ENCODE results near the gene MACROD2.

DNA sequence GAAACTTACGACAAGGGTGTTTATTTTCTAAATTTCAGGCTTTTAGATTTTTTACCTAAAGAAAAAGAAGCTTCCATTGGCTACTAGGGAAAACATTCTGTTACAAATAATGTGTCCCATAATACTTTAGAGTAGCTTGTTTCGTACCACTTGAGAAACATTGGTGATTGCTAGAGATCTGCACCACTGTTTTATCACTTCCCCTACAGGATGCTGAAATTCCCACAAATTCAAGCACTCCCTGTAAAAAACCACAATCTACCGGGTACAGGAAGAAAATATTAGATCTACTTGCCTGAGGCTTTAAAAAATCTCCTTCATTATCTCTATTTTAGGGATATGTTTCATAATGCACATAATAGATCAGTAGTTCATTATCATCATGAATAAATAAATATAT lies 34.8 kb upstream of the MACROD2 start:
- TF ChIP-seq, protein P1, sequence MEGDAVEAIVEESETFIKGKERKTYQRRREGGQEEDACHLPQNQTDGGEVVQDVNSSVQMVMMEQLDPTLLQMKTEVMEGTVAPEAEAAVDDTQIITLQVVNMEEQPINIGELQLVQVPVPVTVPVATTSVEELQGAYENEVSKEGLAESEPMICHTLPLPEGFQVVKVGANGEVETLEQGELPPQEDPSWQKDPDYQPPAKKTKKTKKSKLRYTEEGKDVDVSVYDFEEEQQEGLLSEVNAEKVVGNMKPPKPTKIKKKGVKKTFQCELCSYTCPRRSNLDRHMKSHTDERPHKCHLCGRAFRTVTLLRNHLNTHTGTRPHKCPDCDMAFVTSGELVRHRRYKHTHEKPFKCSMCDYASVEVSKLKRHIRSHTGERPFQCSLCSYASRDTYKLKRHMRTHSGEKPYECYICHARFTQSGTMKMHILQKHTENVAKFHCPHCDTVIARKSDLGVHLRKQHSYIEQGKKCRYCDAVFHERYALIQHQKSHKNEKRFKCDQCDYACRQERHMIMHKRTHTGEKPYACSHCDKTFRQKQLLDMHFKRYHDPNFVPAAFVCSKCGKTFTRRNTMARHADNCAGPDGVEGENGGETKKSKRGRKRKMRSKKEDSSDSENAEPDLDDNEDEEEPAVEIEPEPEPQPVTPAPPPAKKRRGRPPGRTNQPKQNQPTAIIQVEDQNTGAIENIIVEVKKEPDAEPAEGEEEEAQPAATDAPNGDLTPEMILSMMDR (conservative IDR thresholded peaks at IDR 0.05; ENCODE audit: low read depth, low read length), result no peak
- TF ChIP-seq RCOR1 (IDR thresholded peaks at IDR 0.05; ENCODE audit: insufficient replicate concordance, low read length), result no peak
- no peak for TF ChIP-seq SMC3 (IDR thresholded peaks at IDR 0.05; ENCODE audit: low read depth, low read length)
- TF ChIP-seq FOS (IDR thresholded peaks at IDR 0.05; ENCODE audit: low read depth, low read length), result no peak
- no peak for TF ChIP-seq POLR2A (IDR thresholded peaks at IDR 0.05; ENCODE audit: low read depth, low read length)
- TF ChIP-seq, protein P2, sequence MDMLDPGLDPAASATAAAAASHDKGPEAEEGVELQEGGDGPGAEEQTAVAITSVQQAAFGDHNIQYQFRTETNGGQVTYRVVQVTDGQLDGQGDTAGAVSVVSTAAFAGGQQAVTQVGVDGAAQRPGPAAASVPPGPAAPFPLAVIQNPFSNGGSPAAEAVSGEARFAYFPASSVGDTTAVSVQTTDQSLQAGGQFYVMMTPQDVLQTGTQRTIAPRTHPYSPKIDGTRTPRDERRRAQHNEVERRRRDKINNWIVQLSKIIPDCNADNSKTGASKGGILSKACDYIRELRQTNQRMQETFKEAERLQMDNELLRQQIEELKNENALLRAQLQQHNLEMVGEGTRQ (IDR thresholded peaks at IDR 0.05; ENCODE audit: low read depth, low read length), result no peak
- TF ChIP-seq, protein P3, sequence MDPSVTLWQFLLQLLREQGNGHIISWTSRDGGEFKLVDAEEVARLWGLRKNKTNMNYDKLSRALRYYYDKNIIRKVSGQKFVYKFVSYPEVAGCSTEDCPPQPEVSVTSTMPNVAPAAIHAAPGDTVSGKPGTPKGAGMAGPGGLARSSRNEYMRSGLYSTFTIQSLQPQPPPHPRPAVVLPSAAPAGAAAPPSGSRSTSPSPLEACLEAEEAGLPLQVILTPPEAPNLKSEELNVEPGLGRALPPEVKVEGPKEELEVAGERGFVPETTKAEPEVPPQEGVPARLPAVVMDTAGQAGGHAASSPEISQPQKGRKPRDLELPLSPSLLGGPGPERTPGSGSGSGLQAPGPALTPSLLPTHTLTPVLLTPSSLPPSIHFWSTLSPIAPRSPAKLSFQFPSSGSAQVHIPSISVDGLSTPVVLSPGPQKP (IDR thresholded peaks at IDR 0.05; ENCODE audit: borderline replicate concordance, low read depth, low read length), result no peak
- no peak for TF ChIP-seq MAFK (IDR thresholded peaks at IDR 0.05; ENCODE audit: low read depth, low read length)
- no peak for TF ChIP-seq MAZ (IDR thresholded peaks at IDR 0.05; ENCODE audit: borderline replicate concordance, low read depth, low read length)
- TF ChIP-seq MXI1 (IDR thresholded peaks at IDR 0.05; ENCODE audit: borderline replicate concordance, low read depth, low read length), result no peak
- no peak for TF ChIP-seq CEBPB (IDR thresholded peaks at IDR 0.05; ENCODE audit: low read depth, low read length)
- TF ChIP-seq RAD21 (IDR thresholded peaks at IDR 0.05; ENCODE audit: low read length), result no peak
- TF ChIP-seq RFX5 (IDR thresholded peaks at IDR 0.05; ENCODE audit: low read depth, low read length), result no peak

All from IMR-90 (cell line).